ENCODE data around the gene ING3. TPM values are rescaled to one million over a fixed set of nuclear protein-coding genes. Genes with fewer than 3 reads are reported as not detected.
A peak's percentile ranks its signal among the peaks of the same experiment; 100 is the strongest.

Gene ING3
- total and polyA plus RNA-seq, 9 of the 15 experiments (the other 6 are each of a cell fraction or from before 2014, with no cell fraction given) = 22.8 to 233 (median 50.4) TPM

GRCh38 chr7:120988591-120989256, 38.1 kb downstream of the ING3 start, which contains the start of gene CPED1 (continued):
- TF ChIP-seq MCM3 (IDR thresholded peaks at IDR 0.05) (no peak), ZNF165 (CRISPR knock-in tag; IDR thresholded peaks at IDR 0.05; ENCODE audit: borderline replicate concordance) (no peak), YY1 (IDR thresholded peaks at IDR 0.05; ENCODE audit: borderline replicate concordance in 1 of 3, control insufficient read depth in 1 of 3, extremely low read depth in 1 of 3, insufficient read depth in 3 of 3, insufficient read length in 1 of 3, insufficient replicate concordance in 2 of 3, low read depth in 1 of 3, low read length in 2 of 3) (no peak), CLOCK (CRISPR knock-in tag; IDR thresholded peaks at IDR 0.05; ENCODE audit: borderline replicate concordance) (no peak), PHTF2 (CRISPR knock-in tag; IDR thresholded peaks at IDR 0.05) (no peak), MEF2A (IDR thresholded peaks at IDR 0.05; ENCODE audit: control insufficient read depth, low read depth, low read length) (no peak), HLTF (IDR thresholded peaks at IDR 0.05) (no peak; the same call in 1 of the 2 replicates), PHF21A (IDR thresholded peaks at IDR 0.05; ENCODE audit: borderline replicate concordance, low read depth) (no peak), ZFPM2 (CRISPR knock-in tag; IDR thresholded peaks at IDR 0.05) (no peak), CREB3L1 (IDR thresholded peaks at IDR 0.05; ENCODE audit: borderline replicate concordance, low read depth) (peak; percentile 50; the same call in 1 of the 2 replicates), ZNF277 (CRISPR knock-in tag; IDR thresholded peaks at IDR 0.05; ENCODE audit: borderline replicate concordance) (no peak), HNRNPUL1 (IDR thresholded peaks at IDR 0.05; ENCODE audit: low read length) (no peak), PBX2 (CRISPR knock-in tag; IDR thresholded peaks at IDR 0.05; ENCODE audit: low read depth) (no peak), PBX2 (tag; conservative IDR thresholded peaks at IDR 0.05; ENCODE audit: low read depth) (0 out of 2 replicates have a peak, but pooled peaks have one; percentile 10), SRF (CRISPR knock-in tag; IDR thresholded peaks at IDR 0.05) (peak; percentile 22 to 51; a peak in 1 of 4 replicates), E2F3 (CRISPR knock-in tag; IDR thresholded peaks at IDR 0.05) (no peak), TAF1 (IDR thresholded peaks at IDR 0.05; ENCODE audit: control insufficient read depth, extremely low read depth, insufficient read depth, low read length, severe bottlenecking) (peak; percentile 64), U2AF1 (optimal IDR thresholded peaks at IDR 0.05; ENCODE audit: low read depth, low read length) (no peak), RNF2 (IDR thresholded peaks at IDR 0.05) (peak; percentile 25; the same call in 1 of the 2 replicates)
